Testis (tissue), 3 donors: ENCODE data around the gene PIGX. TPM values are rescaled to one million over a fixed set of nuclear protein-coding genes. Genes with fewer than 3 reads are reported as not detected.

Source experiments
- DNase-seq: peaks from one replicate; pipeline ENCODE4 v3.0.0-alpha.2; 2019
- H3K27ac ChIP-seq, 2 donors: fragments of 200-600 bp; sonication (generic); one replicate each; pipeline ENCODE4 v1.5.1; 2019
- H3K27me3 ChIP-seq: fragments of 200-600 bp; sonication (generic); one replicate; pipeline ENCODE4 v1.5.1; 2019
- H3K36me3 ChIP-seq: fragments of 200-600 bp; sonication (generic); one replicate; pipeline ENCODE4 v1.5.1; 2017; ENCODE audit warnings: low read depth; ENCODE audit errors: missing control alignments
- H3K4me1 ChIP-seq: fragments of 200-600 bp; sonication (generic); one replicate; pipeline ENCODE4 v1.5.1; 2019
- H3K4me3 ChIP-seq, 2 donors: fragments of 200-600 bp; sonication (generic); one replicate each; pipeline ENCODE4 v1.5.1; 2017 to 2019
- H3K9me3 ChIP-seq: fragments of 200-600 bp; sonication (generic); one replicate; pipeline ENCODE4 v1.5.1; 2017
- CTCF ChIP-seq, 3 experiments: fragments of 450-650 bp in 2 of 3; fragments of 200-600 bp in 1 of 3; sonication (generic) in 1 of 3; IDR thresholded peaks; one replicate each; pipeline ENCODE4 v1.5.1; 2016 to 2019; ENCODE audit warnings: antibody characterized with exemption in 3 of 3, mild to moderate bottlenecking in 2 of 3, moderate library complexity in 1 of 3
- POLR2A ChIP-seq: fragments of 450-650 bp; IDR thresholded peaks from one replicate; pipeline ENCODE4 v1.6.1; 2017; ENCODE audit warnings: antibody characterized with exemption, mild to moderate bottlenecking, moderate library complexity
- WGBS, 2 donors: methylation state at CpG; one replicate each; pipeline ENCODE4 v1.1.5; 2018; 5-methylcytosine and 5-hydroxymethylcytosine counted together
- intact Hi-C: fragments of 100-400 bp; cut with DNase I; formaldehyde crosslinking; loops from one replicate; pipeline ENCODE4 v1.15.1; 2023; ENCODE audit warnings: low total_unique reads
- polyA plus RNA-seq: library from polyadenylated mRNA; stranded (reverse); fragments of 350-450 nt; fragmentation: Illumina TruSeq; extraction: RNeasy Lipid Tissue Mini Kit (QIAGEN cat#74804); gene quantifications from one replicate; pipeline ENCODE4 v1.2.3, GENCODE V29; 2014; ENCODE audit warnings: low read depth, low replicate concordance; ENCODE audit not compliant: insufficient read depth
- total RNA-seq, 2 donors: library from RNA; depleted of rRNA; stranded (reverse); fragments of >200 nt; gene quantifications; one replicate each; pipeline ENCODE4 v1.2.3, GENCODE V29; 2016

Gene PIGX
- total and polyA plus RNA-seq, 3 donors from 2014 or later = 21.6 to 37.5 (median 23.8) TPM

- intact Hi-C loops = no loop called here
- H3K4me1 ChIP-seq = no peaks in the 10 kb centered on the region
- no peaks in the 10 kb centered on the region for H3K9me3 ChIP-seq
- H3K4me3 ChIP-seq = no peak overlapping the region
- H3K27me3 ChIP-seq = no peaks in the 10 kb centered on the region
- no peaks in the 10 kb centered on the region for H3K36me3 ChIP-seq
- no peak for TF ChIP-seq CTCF (IDR thresholded peaks at IDR 0.05)
- no peak for TF ChIP-seq POLR2A
- no peak overlapping the region for H3K27ac ChIP-seq
- no peak for DNase-seq
- WGBS, 2 donors = 88 to 93% methylated on average over 7 of the region's 7 CpGs
Measured at GRCh38 chr3:196699749-196700148, 12.4 kb upstream of the PIGX start.

- whole genome bisulfite sequencing, 2 donors = 82 to 84% methylated on average over 4 of the region's 4 CpGs
- no peaks in the 10 kb centered on the region for H3K9me3 ChIP-seq
- H3K27ac ChIP-seq = no peak overlapping the region
- no peak for TF ChIP-seq POLR2A
- no peak for TF ChIP-seq CTCF (IDR thresholded peaks at IDR 0.05)
- no peaks in the 10 kb centered on the region for H3K4me1 ChIP-seq
- no peak for DNase-seq
- no peaks in the 10 kb centered on the region for H3K36me3 ChIP-seq
- H3K27me3 ChIP-seq = no peaks in the 10 kb centered on the region
- intact Hi-C loops = no loop called here
- no peak overlapping the region for H3K4me3 ChIP-seq
Measured at GRCh38 chr3:196700801-196701200, 11.4 kb upstream of the PIGX start.

GRCh38 chr3:196706327-196706726, 5.8 kb upstream of the PIGX start:
- no peak overlapping the region for H3K4me3 ChIP-seq
- TF ChIP-seq POLR2A = no peak
- TF ChIP-seq CTCF (IDR thresholded peaks at IDR 0.05) = no peak
- H3K27ac ChIP-seq = no peak overlapping the region
- DNase-seq = no peak
- no peaks in the 10 kb centered on the region for H3K27me3 ChIP-seq
- no peaks in the 10 kb centered on the region for H3K9me3 ChIP-seq
- WGBS, 2 donors = 83 to 89% methylated on average over 5 of the region's 5 CpGs
- H3K36me3 ChIP-seq = no peaks in the 10 kb centered on the region
- H3K4me1 ChIP-seq = no peaks in the 10 kb centered on the region
- intact Hi-C loops = no loop called here

- TF ChIP-seq CTCF (IDR thresholded peaks at IDR 0.05) (no peak), POLR2A (no peak)
- Histone ChIP-seq H3K27ac (no peak overlapping the region), H3K4me3 (no peak overlapping the region), H3K27me3 (no peaks in the 10 kb centered on the region), H3K4me1 (no peaks in the 10 kb centered on the region), H3K9me3 (no peaks in the 10 kb centered on the region), H3K36me3 (no peaks in the 10 kb centered on the region)
- DNase-seq = no peak
- 93 to 96% methylated on average over 4 of the region's 4 CpGs for WGBS, 2 donors
- intact Hi-C loops = no loop called here
Measured at GRCh38 chr3:196706731-196707130, 5.4 kb upstream of the PIGX start.

GRCh38 chr3:196707566-196707965, 4.6 kb upstream of the PIGX start:
- TF ChIP-seq CTCF (IDR thresholded peaks at IDR 0.05) (no peak), POLR2A (no peak)
- no peaks in the 10 kb centered on the region for H3K9me3 ChIP-seq
- H3K36me3 ChIP-seq = no peaks in the 10 kb centered on the region
- no peaks in the 10 kb centered on the region for H3K4me1 ChIP-seq
- H3K27ac ChIP-seq = no peak overlapping the region
- 96 to 98% methylated on average over 8 of the region's 8 CpGs for WGBS, 2 donors
- intact Hi-C loops = no loop called here
- H3K4me3 ChIP-seq = no peak overlapping the region
- DNase-seq = no peak
- no peaks in the 10 kb centered on the region for H3K27me3 ChIP-seq
